C4-2B (cell line): ENCODE measurements around the gene NEMP1.

Source experiments
- CTCF ChIP-seq: fragments of 450-650 bp; conservative IDR thresholded peaks from 2 replicates; pipeline ENCODE4 v1.5.1; 2017; ENCODE audit warnings: mild to moderate bottlenecking
- ZFX ChIP-seq: fragments of 450-650 bp; IDR thresholded peaks from 2 replicates; pipeline ENCODE4 v1.6.1; 2017

GRCh38 chr12:57005980-57006808 is 72.4 kb downstream of the NEMP1 start, which contains the start of gene ZBTB39:
- peak; percentile 71; the same call in 1 of the 2 replicates for TF ChIP-seq ZFX
- TF ChIP-seq CTCF = peak; percentile 97
